Hippocampal formation (tissue), 2 donors: ENCODE measurements around the gene ALG14.
"Not testable (repeated sequence)": the region's sequence is repeated elsewhere in the genome, so short reads cannot be mapped to it uniquely, and the experiment has no call there.

Experiments
- DNase-seq, 2 donors: peaks; one replicate each; lab custom pipeline; 2025; lab: John Stamatoyannopoulos, UW

The ALG14 gene

GRCh38 chr1:94953746-94954145 is 119.0 kb downstream of the ALG14 start:
- DNase-seq = no peak

- DNase-seq = no peak
Observed at GRCh38 chr1:94953107-94953506, 119.6 kb downstream of the ALG14 start.

GRCh38 chr1:94952539-94952938 is 120.2 kb downstream of the ALG14 start:
- DNase-seq = no peak

- DNase-seq = no peak
Observed at GRCh38 chr1:94951509-94952208, 121.1 kb downstream of the ALG14 start.

GRCh38 chr1:94951046-94951445 is 121.7 kb downstream of the ALG14 start:
- no peak for DNase-seq

- DNase-seq = no peak
Observed at GRCh38 chr1:94949681-94950661, 122.8 kb downstream of the ALG14 start.

- DNase-seq = no peak
Observed at GRCh38 chr1:94947437-94947836, 125.3 kb downstream of the ALG14 start.

GRCh38 chr1:94946886-94947285 is 125.9 kb downstream of the ALG14 start:
- DNase-seq = no peak

- DNase-seq = no peak
Observed at GRCh38 chr1:94942171-94943128, 130.3 kb downstream of the ALG14 start.

GRCh38 chr1:94941480-94941879 is 131.3 kb downstream of the ALG14 start:
- DNase-seq = not testable (repeated sequence)

- no peak for DNase-seq
Observed at GRCh38 chr1:94940738-94941137, 132.0 kb downstream of the ALG14 start.

GRCh38 chr1:94937820-94938219 is 134.9 kb downstream of the ALG14 start:
- DNase-seq = no peak

- no peak for DNase-seq
Observed at GRCh38 chr1:94936861-94937620, 135.7 kb downstream of the ALG14 start.

- DNase-seq = no peak
Observed at GRCh38 chr1:94935476-94935875, 137.3 kb downstream of the ALG14 start.

GRCh38 chr1:94935034-94935433 is 137.7 kb downstream of the ALG14 start:
- no peak for DNase-seq

- no peak for DNase-seq
Observed at GRCh38 chr1:94934551-94934950, 138.2 kb downstream of the ALG14 start.

- no peak for DNase-seq
Observed at GRCh38 chr1:94931254-94931841, 141.4 kb downstream of the ALG14 start.

- DNase-seq = no peak
Observed at GRCh38 chr1:94929351-94930217, 143.2 kb downstream of the ALG14 start.

- DNase-seq = no peak
Observed at GRCh38 chr1:94928293-94928939, 144.3 kb downstream of the ALG14 start.
